Endothelial cell of umbilical vein (primary cell): ENCODE measurements around the gene CDC42BPG. TPM values are rescaled to one million over a fixed set of nuclear protein-coding genes. Genes with fewer than 3 reads are reported as not detected.
A peak's percentile ranks its signal among the peaks of the same experiment; 100 is the strongest.

Experiments
- BruUV-seq: library from RNA; stranded (reverse); fragments of 400-500 nt; replicated peaks from 2 replicates; lab custom pipeline; 2021; lab: Mats Ljungman, UMichigan
- CTCF ChIA-PET: fragments of 300-600, 350-600 bp; sonication (Branson Sonifier 250); formaldehyde crosslinking; loops from one replicate; lab custom pipeline; 2021; ENCODE audit warnings: antibody characterized with exemption, inconsistent platforms; lab: Charles Lee
- POLR2A ChIA-PET: fragments of 300-600, 350-600 bp; sonication (Branson Sonifier 250); formaldehyde crosslinking; loops from one replicate; lab custom pipeline; 2021; ENCODE audit warnings: antibody characterized with exemption, inconsistent platforms; lab: Charles Lee
- DNase-seq: peaks from one replicate; pipeline ENCODE4 v3.0.0-alpha.2; 2011; ENCODE audit warnings: low read depth, low spot score
- FAIRE-seq: peaks from 2 replicates; lab custom pipeline; 2011; peaks lifted over from hg19 to GRCh38; lab: Jason Lieb, UNC
- H2AFZ ChIP-seq: 2 replicates; pipeline ENCODE4 v1.6.0; 2012; ENCODE audit warnings: low read depth, low read length, control low read depth, inconsistent platforms
- H3K27ac ChIP-seq: 2 replicates; pipeline ENCODE4 v1.5.1; 2011; ENCODE audit warnings: low read depth, mild to moderate bottlenecking, control low read depth, low read length, moderate library complexity; ENCODE audit not compliant: insufficient read depth
- H3K27me3 ChIP-seq, 2 experiments: 2 replicates each; pipeline versions ENCODE4 v1.6.0 to v1.6.1; 2011; ENCODE audit warnings: low read length in 2 of 2, mixed read lengths in 1 of 2; ENCODE audit not compliant: control insufficient read depth in 2 of 2, insufficient read depth in 2 of 2
- H3K36me3 ChIP-seq, 2 experiments: 2 replicates in 1 of 2; 3 replicates in 1 of 2; pipeline ENCODE4 v1.5.1; 2011; ENCODE audit warnings: low read length in 2 of 2, mild to moderate bottlenecking in 1 of 2, moderate library complexity in 1 of 2; ENCODE audit not compliant: control insufficient read depth in 2 of 2, insufficient read depth in 2 of 2; ENCODE audit errors: extremely low read depth in 1 of 2
- H3K4me1 ChIP-seq: 3 replicates; pipeline ENCODE4 v1.5.1; 2011; ENCODE audit warnings: mild to moderate bottlenecking, low read length; ENCODE audit not compliant: control insufficient read depth, insufficient read depth; ENCODE audit errors: extremely low read depth
- H3K4me2 ChIP-seq: 2 replicates; pipeline ENCODE4 v1.6.1; 2011; ENCODE audit warnings: low read length, control low read depth, mixed read lengths; ENCODE audit not compliant: insufficient read depth
- H3K4me3 ChIP-seq, 3 experiments: fragments of 200-600 bp in 1 of 3; sonication (generic), shearing (Covaris generic) in 1 of 3; replicated peaks in 1 of 3; 2 replicates each; pipeline ENCODE4 v1.5.1; 2011 to 2016; ENCODE audit warnings: control low read depth in 3 of 3, low read length in 3 of 3, mild to moderate bottlenecking in 2 of 3, inconsistent platforms in 1 of 3, low read depth in 1 of 3, moderate library complexity in 1 of 3; ENCODE audit not compliant: insufficient read depth in 1 of 3
- H3K79me2 ChIP-seq: 2 replicates; pipeline ENCODE4 v1.6.0; 2012; ENCODE audit warnings: low read length, inconsistent platforms; ENCODE audit not compliant: control insufficient read depth, insufficient read depth
- H3K9ac ChIP-seq: replicated peaks from 2 replicates; pipeline ENCODE3; 2011; ENCODE audit warnings: low read length, control low read depth; ENCODE audit not compliant: insufficient read depth; ENCODE audit errors: extremely low read depth
- H3K9me1 ChIP-seq: replicated peaks from 3 replicates; pipeline ENCODE4 v1.6.0; 2011; ENCODE audit warnings: mild to moderate bottlenecking, low read length; ENCODE audit not compliant: control insufficient read depth, insufficient read depth; ENCODE audit errors: extremely low read depth
- H3K9me3 ChIP-seq: replicated peaks from 2 replicates; pipeline ENCODE4 v1.5.1; 2012; ENCODE audit warnings: low read length, inconsistent platforms; ENCODE audit not compliant: control insufficient read depth, insufficient read depth
- H4K20me1 ChIP-seq: replicated peaks from 2 replicates; pipeline ENCODE3; 2011; ENCODE audit warnings: mild to moderate bottlenecking, low read length; ENCODE audit not compliant: control insufficient read depth, insufficient read depth; ENCODE audit errors: extremely low read depth
- CTCF ChIP-seq, 2 donors: IDR thresholded peaks; 1 replicate in 1 of 2; 2 replicates in 1 of 2; pipeline ENCODE4 v1.5.1; 2011; ENCODE audit warnings: low read length in 2 of 2, mild to moderate bottlenecking in 2 of 2, moderate library complexity in 2 of 2, control low read depth in 1 of 2, inconsistent platforms in 1 of 2, low read depth in 1 of 2; ENCODE audit not compliant: insufficient read depth in 1 of 2; ENCODE audit errors: extremely low read depth in 1 of 2
- EZH2 ChIP-seq: IDR thresholded peaks from 2 replicates; pipeline ENCODE4 v1.6.1; 2012; ENCODE audit warnings: borderline replicate concordance, low read depth, mild to moderate bottlenecking, moderate library complexity, low read length, inconsistent platforms; ENCODE audit not compliant: severe bottlenecking
- FOS ChIP-seq: IDR thresholded peaks from 2 replicates; pipeline ENCODE4 v1.6.1; 2011; ENCODE audit warnings: mild to moderate bottlenecking, low read length, moderate library complexity, borderline replicate concordance; ENCODE audit not compliant: insufficient read depth
- GATA2 ChIP-seq: IDR thresholded peaks from 2 replicates; pipeline ENCODE4 v1.7.0; 2011; ENCODE audit warnings: low read depth, mild to moderate bottlenecking, moderate library complexity, mixed read lengths, low read length; ENCODE audit not compliant: insufficient read length, insufficient read depth
- JUN ChIP-seq: IDR thresholded peaks from 2 replicates; pipeline ENCODE4 v1.6.1; 2011; ENCODE audit warnings: borderline replicate concordance, low read depth; ENCODE audit not compliant: insufficient read length, insufficient read depth
- MAX ChIP-seq: IDR thresholded peaks from 2 replicates; pipeline ENCODE4 v1.6.1; 2011; ENCODE audit not compliant: insufficient read depth, insufficient read length
- MYC ChIP-seq: IDR thresholded peaks from one replicate; pipeline ENCODE4 v1.6.1; 2011; ENCODE audit warnings: mild to moderate bottlenecking, low read depth, low read length
- POLR2A ChIP-seq: IDR thresholded peaks from 2 replicates; pipeline ENCODE4 v1.6.1; 2012; ENCODE audit warnings: low read depth, mild to moderate bottlenecking, control low read depth, low read length
- POLR2AphosphoS5 ChIP-seq: IDR thresholded peaks from 2 replicates; pipeline ENCODE4 v1.6.1; 2012; ENCODE audit warnings: low read depth, mild to moderate bottlenecking, control low read depth, low read length, moderate library complexity; ENCODE audit not compliant: insufficient read depth
- dilution Hi-C: fragments of 300-500 bp; cut with MboI; formaldehyde crosslinking; loops from one replicate; pipeline ENCODE4 v1.15.0; 2019; ENCODE audit warnings: low sequenced_read_pairs; ENCODE audit not compliant: extremely low pct_ligation_motif_present
- intact Hi-C: fragments of 100-400 bp; cut with micrococcal nuclease; formaldehyde crosslinking; loops from one replicate; pipeline ENCODE4 v1.10.0; 2022
- polyA plus RNA-seq, 4 experiments: library from polyadenylated mRNA; depleted of rRNA in 3 of 4; stranded (reverse) in 3 of 4; unstranded in 1 of 4; fragments of >200 nt; gene quantifications; 2 replicates each; pipeline versions ENCODE4 v1.2.1 to v1.2.3, GENCODE V29; 2011 to 2012; ENCODE audit warnings: missing spikeins in 1 of 4
- total RNA-seq: library from RNA; stranded (reverse); gene quantifications from 2 replicates; pipeline ENCODE4 v1.2.3, GENCODE V29; 2021

CDC42BPG gene
- total and polyA plus RNA-seq, 2 donors (not counting 3 experiments of a cell fraction or from before 2014, with no cell fraction given), result 0.19 to 0.42 TPM

GRCh38 chr11:64854157-64854533 is 9.7 kb upstream of the CDC42BPG start:
- no peak overlapping the region for H3K4me3 ChIP-seq
- dilution Hi-C loops, result no loop called here
- FAIRE-seq, result no peak
- DNase-seq, result no peak
- ChIA-PET CTCF (interaction anchor here (1.7 to 9.1 kb wide), 4 partner anchors 10 to 34 kb away, joined by 7 to 101 read pairs (median 44); partner anchors contain the start of genes CDC42BPG and EHD1), POLR2A (interaction anchor here (1.0 to 2.8 kb wide), 4 partner anchors 10 to 24 kb away, joined by 3 to 18 read pairs (median 11); partner anchors contain the start of gene EHD1)
- no TSS peak for BruUV-seq
- H4K20me1 ChIP-seq, result no peaks in the 10 kb centered on the region
- H3K4me2 ChIP-seq, result no peak overlapping the region
- peak overlapping the region; percentile 74 for H3K27ac ChIP-seq
- no peaks in the 10 kb centered on the region for H3K27me3 ChIP-seq
- H3K79me2 ChIP-seq, result peaks cover 23% of the 10 kb centered on the region
- H3K36me3 ChIP-seq, result peaks cover 0 to 13% of the 10 kb centered on the region in 2 experiments
- H3K9ac ChIP-seq, result no peak overlapping the region
- no peaks in the 10 kb centered on the region for H3K9me3 ChIP-seq
- intact Hi-C loops, result loop anchor here (2.0 kb wide), 1 partner anchor 63 kb away; the partner anchor contains the start of gene ATG2A
- no peak for TF ChIP-seq FOS
- no peak for TF ChIP-seq GATA2
- no peak for TF ChIP-seq JUN
- no peak for TF ChIP-seq POLR2AphosphoS5
- TF ChIP-seq MAX, result no peak
- TF ChIP-seq MYC, result no peak
- no peak for TF ChIP-seq EZH2
- H3K9me1 ChIP-seq, result no peaks in the 10 kb centered on the region
- H2AFZ ChIP-seq, result no peak overlapping the region
- H3K4me1 ChIP-seq, result peaks cover 37% of the 10 kb centered on the region

- peaks cover 34% of the 10 kb centered on the region for H3K4me1 ChIP-seq
- POLR2A ChIA-PET, result interaction anchor here (2.1 to 2.8 kb wide), 2 partner anchors 15 to 24 kb away, joined by 12 to 18 read pairs; partner anchors contain the start of gene EHD1
- H3K9me3 ChIP-seq, result no peaks in the 10 kb centered on the region
- TF ChIP-seq JUN (no peak), MAX (no peak), EZH2 (no peak), CTCF (IDR thresholded peaks at IDR 0.05; ENCODE audit: extremely low read depth in 1 of 2, insufficient read depth in 1 of 2, low read depth in 1 of 2, low read length in 2 of 2) (no peak), GATA2 (no peak), MYC (no peak), POLR2AphosphoS5 (no peak), POLR2A (no peak), FOS (no peak)
- peaks cover 0 to 10% of the 10 kb centered on the region in 2 experiments for H3K36me3 ChIP-seq
- intact Hi-C loops (loop anchor here (2.0 kb wide), 1 partner anchor 63 kb away; the partner anchor contains the start of gene ATG2A), dilution Hi-C loops (no loop called here)
- no peak overlapping the region for H3K27ac ChIP-seq
- CTCF ChIA-PET, result interaction anchor here (0.8 to 9.1 kb wide), 5 partner anchors 12 to 143 kb away, joined by 3 to 101 read pairs (median 37); partner anchors contain the start of genes BATF2 and EHD1
- no peak for FAIRE-seq
- H3K9me1 ChIP-seq, result no peaks in the 10 kb centered on the region
- H4K20me1 ChIP-seq, result no peaks in the 10 kb centered on the region
- H3K4me3 ChIP-seq, result no peak overlapping the region
- no peaks in the 10 kb centered on the region for H3K27me3 ChIP-seq
- no peak overlapping the region for H3K4me2 ChIP-seq
- H2AFZ ChIP-seq, result no peak overlapping the region
- no TSS peak for BruUV-seq
- H3K9ac ChIP-seq, result no peak overlapping the region
- no peak for DNase-seq
- peaks cover 23% of the 10 kb centered on the region for H3K79me2 ChIP-seq
Observed at GRCh38 chr11:64853709-64854108, 9.3 kb upstream of the CDC42BPG start.
